Measurements from ENCODE around the gene CAMK2G. TPM values are rescaled to one million over a fixed set of nuclear protein-coding genes. Genes with fewer than 3 reads are reported as not detected.

Gene CAMK2G
- total RNA-seq, 2 experiments from 2014 or later = 29.1 to 34.8 TPM

- Histone ChIP-seq H3K36me3 (ENCODE audit: insufficient read depth, low read length) (peaks cover 54% of the 10 kb centered on the region), H3K79me2 (ENCODE audit: insufficient read depth, low read depth, low read length) (no peaks in the 10 kb centered on the region; the same call in 1 of the 2 replicates), H3K4me2 (ENCODE audit: low read length) (no peak overlapping the region), H3K27ac (ENCODE audit: low read depth, low read length, poor library complexity, severe bottlenecking) (no peak overlapping the region), H3K9me3 (ENCODE audit: low read length) (no peaks in the 10 kb centered on the region), H4K20me1 (ENCODE audit: insufficient read depth, low read length) (no peaks in the 10 kb centered on the region), H2AFZ (ENCODE audit: low read length) (no peak overlapping the region), H3K4me1 (ENCODE audit: insufficient read depth, low read length, poor library complexity, severe bottlenecking) (peaks cover 50% of the 10 kb centered on the region), H3K9me2 (ENCODE audit: insufficient read depth, low read length) (no peaks in the 10 kb centered on the region), H3K4me3 (ENCODE audit: low read depth, low read length, poor library complexity, severe bottlenecking) (no peak overlapping the region)
- intact Hi-C loops (cut with micrococcal nuclease; ENCODE audit: unreplicated experiment) = no loop called here
- no peak for TF ChIP-seq CTCF (conservative IDR thresholded peaks at IDR 0.05; ENCODE audit: low read length)
- TF ChIP-seq EZH2phosphoT487 (IDR thresholded peaks at IDR 0.05; ENCODE audit: borderline replicate concordance, low read depth, low read length) = no peak
- BruUV-seq (replicated peaks) = no TSS peak
- POLR2A ChIA-PET = interaction anchor here (0.8 to 3.8 kb wide), 3 partner anchors 10 to 18 kb away, joined by 3 to 22 read pairs (median 8); no protein-coding TSS in a partner anchor
- DNase-seq (ENCODE audit: low spot score) = no peak
- CTCF ChIA-PET (ENCODE audit: unreplicated experiment) = interaction anchor here (0.8 to 2.0 kb wide), 2 partner anchors 13 to 18 kb away, joined by 3 to 8 read pairs; partner anchors contain the start of gene CAMK2G
These were observed 12.3 kb downstream of the CAMK2G start for GRCh38 chr10:73862011-73862410.

- no peak for DNase-seq (ENCODE audit: low spot score)
- POLR2A ChIA-PET = interaction anchor here (1.6 kb wide), 1 partner anchor 20 kb away, joined by 5 read pairs; no protein-coding TSS in a partner anchor
These were observed 14.4 kb downstream of the CAMK2G start for GRCh38 chr10:73859784-73860491.

More at GRCh38 chr10:73859784-73860491, 14.4 kb downstream of the CAMK2G start:
- Histone ChIP-seq H2AFZ (ENCODE audit: low read length) (no peak overlapping the region), H3K9me3 (ENCODE audit: low read length) (no peaks in the 10 kb centered on the region), H4K20me1 (ENCODE audit: insufficient read depth, low read length) (no peaks in the 10 kb centered on the region), H3K4me1 (ENCODE audit: insufficient read depth, low read length, poor library complexity, severe bottlenecking) (peaks cover 29% of the 10 kb centered on the region), H3K9me2 (ENCODE audit: insufficient read depth, low read length) (no peaks in the 10 kb centered on the region), H3K36me3 (ENCODE audit: insufficient read depth, low read length) (peaks cover 69% of the 10 kb centered on the region), H3K4me3 (ENCODE audit: low read depth, low read length, poor library complexity, severe bottlenecking) (no peak overlapping the region), H3K79me2 (ENCODE audit: insufficient read depth, low read depth, low read length) (no peaks in the 10 kb centered on the region), H3K4me2 (ENCODE audit: low read length) (peak overlapping the region; percentile 35; the same call in 1 of the 2 replicates), H3K27ac (ENCODE audit: low read depth, low read length, poor library complexity, severe bottlenecking) (no peak overlapping the region)
- no peak for TF ChIP-seq CTCF (conservative IDR thresholded peaks at IDR 0.05; ENCODE audit: low read length)
- TF ChIP-seq EZH2phosphoT487 (IDR thresholded peaks at IDR 0.05; ENCODE audit: borderline replicate concordance, low read depth, low read length) = no peak
- no TSS peak for BruUV-seq (replicated peaks)
- CTCF ChIA-PET (ENCODE audit: unreplicated experiment) = interaction anchor here (0.6 to 1.8 kb wide), 2 partner anchors 20 to 87 kb away, joined by 3 to 5 read pairs; no protein-coding TSS in a partner anchor
- intact Hi-C loops (cut with micrococcal nuclease; ENCODE audit: unreplicated experiment) = loop anchor here (1.0 kb wide), 1 partner anchor 42 kb away; no protein-coding TSS in a partner anchor
